ENCODE results near the gene C1orf35. TPM values are rescaled to one million over a fixed set of nuclear protein-coding genes. Genes with fewer than 3 reads are reported as not detected.

The C1orf35 gene
- total RNA-seq, 5 donors from 2014 or later (not counting 1 experiment from before 2014, with no cell fraction given) = 19.7 to 34.0 (median 32.3) TPM

DNA sequence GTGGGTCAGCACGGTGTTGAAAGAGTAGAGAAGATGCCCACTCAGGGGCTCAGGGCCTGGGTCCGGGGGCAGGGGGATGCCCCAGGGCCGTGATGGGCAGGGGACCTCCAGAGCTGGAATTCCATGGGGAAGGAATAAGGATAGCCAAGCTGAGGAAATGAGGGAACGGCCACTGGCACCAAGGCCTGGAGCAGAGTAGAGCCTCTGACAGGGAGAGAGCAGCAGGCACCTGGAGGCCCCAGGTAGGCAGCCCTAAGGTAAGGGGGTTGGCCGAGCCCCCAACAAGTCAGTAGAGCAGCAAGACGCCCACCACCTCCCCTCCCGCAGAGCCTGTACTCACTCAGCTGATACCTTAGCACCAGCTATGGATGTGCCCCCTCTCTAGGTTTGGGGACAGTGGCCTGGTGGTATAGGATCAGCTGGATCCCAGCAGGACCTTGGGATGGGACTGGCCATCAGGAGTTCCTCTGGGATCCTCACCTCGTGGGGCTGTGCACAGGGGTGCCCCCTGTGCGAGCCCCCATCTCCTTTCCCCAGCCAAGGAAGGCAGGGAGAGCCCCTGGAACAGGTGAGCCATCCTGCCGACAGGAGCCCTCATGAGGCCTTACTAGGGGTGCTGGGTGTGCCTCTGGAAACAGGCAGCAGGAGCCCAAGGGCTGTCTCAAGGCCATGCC lies 41.6 kb downstream of the C1orf35 start:
- Histone ChIP-seq H3K4me3 (ENCODE audit: control insufficient read depth in 1 of 2, extremely low read depth in 1 of 2, low read length in 1 of 2) (no peak overlapping the region), H3K9me3 (no peaks in the 10 kb centered on the region), H3K27me3 (replicated peaks in 1 of 2; ENCODE audit: control insufficient read depth in 2 of 2, extremely low read depth in 1 of 2, insufficient read depth in 2 of 2, low read length in 1 of 2) (peaks cover 9 to 89% of the 10 kb centered on the region in 2 experiments), H3K27ac (ENCODE audit: low read length) (no peak overlapping the region), H3K36me3 (ENCODE audit: control insufficient read depth in 2 of 2, extremely low read depth in 1 of 2, insufficient read depth in 1 of 2, low read length in 1 of 2) (no peaks in the 10 kb centered on the region), H3K4me1 (ENCODE audit: control insufficient read depth in 1 of 2, extremely low read depth in 1 of 2, insufficient read depth in 2 of 2, low read length in 2 of 2) (peaks cover 2 to 27% of the 10 kb centered on the region in 2 experiments)
- Mint-ChIP-seq H3K4me3 (peak overlapping the region in 1 of 3 donors; percentile 65), H3K4me1 (peaks cover 8 to 17% (median 10%) of the 10 kb centered on the region in 3 donors), H3K27me3 (peaks cover 22 to 48% of the 10 kb centered on the region in 2 donors), H3K9me3 (no peaks in the 10 kb centered on the region), H3K36me3 (no peaks in the 10 kb centered on the region), H3K27ac (no peak overlapping the region)
- no peak for ATAC-seq (replicated peaks in 1 of 4)
- POLR2A ChIA-PET = interaction anchor here in 1 of 2 donors (0.7 kb wide), 1 partner anchor 62 kb away, joined by 3 read pairs; no protein-coding TSS in a partner anchor
- WGBS (ENCODE audit: insufficient coverage) = 65% methylated on average over 5 of the region's 10 CpGs
- CTCF ChIA-PET = interaction anchor here in 1 of 2 donors (0.6 kb wide), 1 partner anchor 397 kb away, joined by 5 read pairs; no protein-coding TSS in a partner anchor
- DNase-seq = no peak

GRCh38 chr1:228060458-228061190 lies 42.5 kb downstream of the C1orf35 start:
- WGBS (ENCODE audit: insufficient coverage) = 7% methylated on average over 23 of the region's 34 CpGs
- Mint-ChIP-seq H3K27ac (no peak overlapping the region), H3K36me3 (no peaks in the 10 kb centered on the region), H3K27me3 (peaks cover 20 to 41% of the 10 kb centered on the region in 2 donors), H3K9me3 (no peaks in the 10 kb centered on the region), H3K4me1 (peaks cover 8 to 17% (median 10%) of the 10 kb centered on the region in 3 donors), H3K4me3 (peak overlapping the region in 2 of 3 donors; percentile 54 to 65)
- Histone ChIP-seq H3K9me3 (no peaks in the 10 kb centered on the region), H3K4me3 (ENCODE audit: control insufficient read depth in 1 of 2, extremely low read depth in 1 of 2, low read length in 1 of 2) (peak overlapping the region; percentile 44 to 67), H3K27me3 (replicated peaks in 1 of 2; ENCODE audit: control insufficient read depth in 2 of 2, extremely low read depth in 1 of 2, insufficient read depth in 2 of 2, low read length in 1 of 2) (peaks cover 9 to 80% of the 10 kb centered on the region in 2 experiments), H3K27ac (ENCODE audit: low read length) (no peak overlapping the region), H3K4me1 (ENCODE audit: control insufficient read depth in 1 of 2, extremely low read depth in 1 of 2, insufficient read depth in 2 of 2, low read length in 2 of 2) (peaks cover 2 to 27% of the 10 kb centered on the region in 2 experiments), H3K36me3 (ENCODE audit: control insufficient read depth in 2 of 2, extremely low read depth in 1 of 2, insufficient read depth in 1 of 2, low read length in 1 of 2) (no peaks in the 10 kb centered on the region)
- DNase-seq (no peak), ATAC-seq (replicated peaks in 1 of 4) (no peak)
- CTCF ChIA-PET = interaction anchor here in 1 of 2 donors (0.6 to 0.7 kb wide), 2 partner anchors 1562 to 1855 kb away, joined by 6 to 8 read pairs; no protein-coding TSS in a partner anchor
- POLR2A ChIA-PET = interaction anchor here in 1 of 2 donors (0.6 to 0.7 kb wide), 2 partner anchors 63 to 398 kb away, joined by 3 to 4 read pairs; no protein-coding TSS in a partner anchor

DNA sequence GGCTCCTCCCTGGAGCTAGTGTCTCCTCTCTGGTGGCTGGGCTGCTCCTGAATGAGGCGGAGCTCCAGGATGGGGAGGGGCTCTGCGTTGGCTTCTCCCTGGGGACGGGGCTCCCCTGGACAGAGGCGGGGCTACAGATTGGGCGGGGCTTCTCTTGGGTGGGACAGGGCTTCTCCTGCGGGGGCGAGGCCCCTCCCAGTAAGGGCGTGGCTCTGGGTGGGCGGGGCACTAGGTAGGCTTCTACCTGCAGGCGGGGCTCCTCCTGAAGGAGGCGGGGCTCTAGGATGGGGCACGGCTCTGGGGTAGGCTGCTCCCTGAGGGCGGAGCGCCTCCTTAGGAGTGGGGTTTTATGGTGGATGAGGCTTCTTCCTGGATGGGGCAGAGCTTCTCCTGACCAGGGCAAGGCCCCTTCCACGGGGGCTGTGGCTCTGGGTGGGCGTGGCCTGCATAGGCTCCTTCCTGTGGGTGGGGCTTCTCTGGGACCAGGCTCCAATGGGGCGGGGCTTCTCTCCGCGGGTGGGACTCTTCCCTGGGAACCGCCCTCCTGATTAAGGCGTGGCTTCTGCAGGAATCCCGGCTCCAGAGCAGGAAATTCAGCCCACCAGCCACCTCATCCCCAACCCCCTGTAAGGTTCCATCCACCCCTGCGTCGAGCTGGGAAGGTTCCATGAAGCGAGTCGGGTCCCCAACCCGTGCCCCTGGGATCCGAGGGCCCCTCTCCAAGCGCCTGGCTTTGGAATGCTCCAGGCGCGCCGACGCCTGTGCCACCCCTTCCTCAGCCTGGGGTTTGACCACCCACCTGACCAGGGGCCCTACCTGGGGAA lies 43.3 kb downstream of the C1orf35 start:
- peaks cover 2 to 27% of the 10 kb centered on the region in 2 experiments for H3K4me1 ChIP-seq (ENCODE audit: control insufficient read depth in 1 of 2, extremely low read depth in 1 of 2, insufficient read depth in 2 of 2, low read length in 2 of 2)
- DNase-seq (peak; percentile 14 to 77 (median 47)), ATAC-seq (replicated peaks in 1 of 4) (peak in 3 of 4 experiments; percentile 58 to 63 (median 60))
- no peak overlapping the region for H3K27ac ChIP-seq (ENCODE audit: low read length)
- peak overlapping the region; percentile 44 to 67 for H3K4me3 ChIP-seq (ENCODE audit: control insufficient read depth in 1 of 2, extremely low read depth in 1 of 2, low read length in 1 of 2)
- Mint-ChIP-seq H3K27ac (no peak overlapping the region), H3K4me3 (peak overlapping the region; percentile 55 to 65 (median 60)), H3K4me1 (peaks cover 8 to 17% (median 10%) of the 10 kb centered on the region in 3 donors), H3K36me3 (no peaks in the 10 kb centered on the region), H3K9me3 (no peaks in the 10 kb centered on the region), H3K27me3 (peaks cover 18 to 34% of the 10 kb centered on the region in 2 donors)
- peaks cover 9 to 72% of the 10 kb centered on the region in 2 experiments for H3K27me3 ChIP-seq (replicated peaks in 1 of 2; ENCODE audit: control insufficient read depth in 2 of 2, extremely low read depth in 1 of 2, insufficient read depth in 2 of 2, low read length in 1 of 2)
- ChIA-PET POLR2A (interaction anchor here in 1 of 2 donors (0.6 kb wide), 1 partner anchor 399 kb away, joined by 4 read pairs; no protein-coding TSS in a partner anchor), CTCF (interaction anchor here (0.6 to 1.5 kb wide), 3 partner anchors 107 to 1854 kb away, joined by 3 to 8 read pairs (median 6); no protein-coding TSS in a partner anchor)
- 13% methylated on average over 23 of the region's 33 CpGs for WGBS (ENCODE audit: insufficient coverage)
- no peaks in the 10 kb centered on the region for H3K9me3 ChIP-seq
- H3K36me3 ChIP-seq (ENCODE audit: control insufficient read depth in 2 of 2, extremely low read depth in 1 of 2, insufficient read depth in 1 of 2, low read length in 1 of 2) = no peaks in the 10 kb centered on the region

DNA sequence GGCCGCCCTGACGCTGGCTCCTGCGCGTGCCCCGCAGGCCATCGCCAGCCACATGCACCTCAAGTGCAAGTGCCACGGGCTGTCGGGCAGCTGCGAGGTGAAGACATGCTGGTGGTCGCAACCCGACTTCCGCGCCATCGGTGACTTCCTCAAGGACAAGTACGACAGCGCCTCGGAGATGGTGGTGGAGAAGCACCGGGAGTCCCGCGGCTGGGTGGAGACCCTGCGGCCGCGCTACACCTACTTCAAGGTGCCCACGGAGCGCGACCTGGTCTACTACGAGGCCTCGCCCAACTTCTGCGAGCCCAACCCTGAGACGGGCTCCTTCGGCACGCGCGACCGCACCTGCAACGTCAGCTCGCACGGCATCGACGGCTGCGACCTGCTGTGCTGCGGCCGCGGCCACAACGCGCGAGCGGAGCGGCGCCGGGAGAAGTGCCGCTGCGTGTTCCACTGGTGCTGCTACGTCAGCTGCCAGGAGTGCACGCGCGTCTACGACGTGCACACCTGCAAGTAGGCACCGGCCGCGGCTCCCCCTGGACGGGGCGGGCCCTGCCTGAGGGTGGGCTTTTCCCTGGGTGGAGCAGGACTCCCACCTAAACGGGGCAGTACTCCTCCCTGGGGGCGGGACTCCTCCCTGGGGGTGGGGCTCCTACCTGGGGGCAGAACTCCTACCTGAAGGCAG lies 44.0 kb downstream of the C1orf35 start:
- no peaks in the 10 kb centered on the region for H3K9me3 Mint-ChIP-seq
- ChIA-PET POLR2A (no interaction called here), CTCF (interaction anchor here in 1 of 2 donors (1.5 kb wide), 1 partner anchor 107 kb away, joined by 3 read pairs; no protein-coding TSS in a partner anchor)
- H3K36me3 Mint-ChIP-seq = no peaks in the 10 kb centered on the region
- peaks cover 18 to 34% of the 10 kb centered on the region in 2 donors for H3K27me3 Mint-ChIP-seq
- DNase-seq = peak; percentile 11 to 83 (median 63)
- Histone ChIP-seq H3K4me3 (ENCODE audit: control insufficient read depth in 1 of 2, extremely low read depth in 1 of 2, low read length in 1 of 2) (peak overlapping the region; percentile 44 to 52), H3K27ac (ENCODE audit: low read length) (no peak overlapping the region), H3K36me3 (ENCODE audit: control insufficient read depth in 2 of 2, extremely low read depth in 1 of 2, insufficient read depth in 1 of 2, low read length in 1 of 2) (no peaks in the 10 kb centered on the region), H3K9me3 (no peaks in the 10 kb centered on the region), H3K27me3 (replicated peaks in 1 of 2; ENCODE audit: control insufficient read depth in 2 of 2, extremely low read depth in 1 of 2, insufficient read depth in 2 of 2, low read length in 1 of 2) (peaks cover 9 to 66% of the 10 kb centered on the region in 2 experiments), H3K4me1 (ENCODE audit: control insufficient read depth in 1 of 2, extremely low read depth in 1 of 2, insufficient read depth in 2 of 2, low read length in 2 of 2) (peaks cover 2 to 27% of the 10 kb centered on the region in 2 experiments)
- H3K27ac Mint-ChIP-seq = no peak overlapping the region
- H3K4me3 Mint-ChIP-seq = peak overlapping the region; percentile 55 to 65 (median 60)
- peak; percentile 73 to 83 (median 74) for ATAC-seq (replicated peaks in 1 of 4)
- H3K4me1 Mint-ChIP-seq = peaks cover 8 to 17% (median 10%) of the 10 kb centered on the region in 3 donors
- WGBS (ENCODE audit: insufficient coverage) = 12% methylated on average over 63 of the region's 66 CpGs

- Mint-ChIP-seq H3K4me3 (peak overlapping the region; percentile 36 to 65 (median 55)), H3K9me3 (peaks cover 0 to 3% (median 0%) of the 10 kb centered on the region in 3 donors), H3K4me1 (peaks cover 8 to 17% (median 10%) of the 10 kb centered on the region in 3 donors), H3K27ac (no peak overlapping the region), H3K27me3 (peaks cover 21 to 37% of the 10 kb centered on the region in 2 donors), H3K36me3 (no peaks in the 10 kb centered on the region)
- H3K4me3 ChIP-seq (ENCODE audit: control insufficient read depth in 1 of 2, extremely low read depth in 1 of 2, low read length in 1 of 2) = peak overlapping the region in 1 of 2 donors; percentile 44
- DNase-seq (no peak), ATAC-seq (replicated peaks in 1 of 4) (no peak)
- H3K27me3 ChIP-seq (replicated peaks in 1 of 2; ENCODE audit: control insufficient read depth in 2 of 2, extremely low read depth in 1 of 2, insufficient read depth in 2 of 2, low read length in 1 of 2) = peaks cover 11 to 63% of the 10 kb centered on the region in 2 experiments
- POLR2A ChIA-PET = no interaction called here
- H3K9me3 ChIP-seq = no peaks in the 10 kb centered on the region
- CTCF ChIA-PET = interaction anchor here in 1 of 2 donors (1.5 kb wide), 1 partner anchor 108 kb away, joined by 3 read pairs; no protein-coding TSS in a partner anchor
- no peak overlapping the region for H3K27ac ChIP-seq (ENCODE audit: low read length)
- 48% methylated on average over 8 of the region's 18 CpGs for WGBS (ENCODE audit: insufficient coverage)
- H3K36me3 ChIP-seq (ENCODE audit: control insufficient read depth in 2 of 2, extremely low read depth in 1 of 2, insufficient read depth in 1 of 2, low read length in 1 of 2) = no peaks in the 10 kb centered on the region
- peaks cover 2 to 27% of the 10 kb centered on the region in 2 experiments for H3K4me1 ChIP-seq (ENCODE audit: control insufficient read depth in 1 of 2, extremely low read depth in 1 of 2, insufficient read depth in 2 of 2, low read length in 2 of 2)
Measured at GRCh38 chr1:228058172-228058948, 44.8 kb downstream of the C1orf35 start.
